ENCODE results near the gene CDH23. TPM values are rescaled to one million over a fixed set of nuclear protein-coding genes. Genes with fewer than 3 reads are reported as not detected.

The CDH23 gene
- polyA plus RNA-seq, 1 donor from 2014 or later: 6.6 TPM

- Histone ChIP-seq H4K20me1 (ENCODE audit: insufficient read depth) (no peaks in the 10 kb centered on the region), H3K27ac (ENCODE audit: low read length) (no peak overlapping the region), H2AFZ (ENCODE audit: low read depth, low read length) (no peak overlapping the region), H3K79me2 (replicated peaks; ENCODE audit: insufficient read depth, low read length) (no peaks in the 10 kb centered on the region), H3K4me2 (ENCODE audit: low read length) (no peak overlapping the region), H3K9me2 (ENCODE audit: insufficient read depth, low read length) (no peaks in the 10 kb centered on the region), H3F3A (ENCODE audit: insufficient read depth, low read length, poor library complexity, severe bottlenecking) (no peaks in the 10 kb centered on the region), H3K27me3 (ENCODE audit: insufficient read depth, low read depth, low read length) (no peaks in the 10 kb centered on the region), H3K9me3 (ENCODE audit: low read length) (no peaks in the 10 kb centered on the region), H3K9ac (ENCODE audit: low read length) (no peak overlapping the region), H3K36me3 (ENCODE audit: insufficient read depth, low read length) (no peaks in the 10 kb centered on the region), H3K4me3 (ENCODE audit: low read length) (no peak overlapping the region)
- TF ChIP-seq REST (IDR thresholded peaks at IDR 0.05; ENCODE audit: borderline replicate concordance): no peak
- no peak for TF ChIP-seq CTCF (IDR thresholded peaks at IDR 0.05; ENCODE audit: poor library complexity, severe bottlenecking)
- no peak for TF ChIP-seq EZH2 (IDR thresholded peaks at IDR 0.05; ENCODE audit: borderline replicate concordance, insufficient read depth, low read length, poor library complexity, severe bottlenecking)
- no peak for TF ChIP-seq POLR2AphosphoS5 (IDR thresholded peaks at IDR 0.05)
- no peak for TF ChIP-seq SMC3 (conservative IDR thresholded peaks at IDR 0.05; ENCODE audit: poor library complexity)
- TF ChIP-seq RAD21 (conservative IDR thresholded peaks at IDR 0.05): no peak
- TF ChIP-seq TAF1 (IDR thresholded peaks at IDR 0.05; ENCODE audit: low read depth): no peak
- no peak for TF ChIP-seq EP300 (conservative IDR thresholded peaks at IDR 0.05; ENCODE audit: poor library complexity, severe bottlenecking)
- no peak for TF ChIP-seq MXI1 (conservative IDR thresholded peaks at IDR 0.05; ENCODE audit: poor library complexity, severe bottlenecking)
Observed at GRCh38 chr10:71388171-71388570, 8.5 kb upstream of the CDH23 start.

DNA sequence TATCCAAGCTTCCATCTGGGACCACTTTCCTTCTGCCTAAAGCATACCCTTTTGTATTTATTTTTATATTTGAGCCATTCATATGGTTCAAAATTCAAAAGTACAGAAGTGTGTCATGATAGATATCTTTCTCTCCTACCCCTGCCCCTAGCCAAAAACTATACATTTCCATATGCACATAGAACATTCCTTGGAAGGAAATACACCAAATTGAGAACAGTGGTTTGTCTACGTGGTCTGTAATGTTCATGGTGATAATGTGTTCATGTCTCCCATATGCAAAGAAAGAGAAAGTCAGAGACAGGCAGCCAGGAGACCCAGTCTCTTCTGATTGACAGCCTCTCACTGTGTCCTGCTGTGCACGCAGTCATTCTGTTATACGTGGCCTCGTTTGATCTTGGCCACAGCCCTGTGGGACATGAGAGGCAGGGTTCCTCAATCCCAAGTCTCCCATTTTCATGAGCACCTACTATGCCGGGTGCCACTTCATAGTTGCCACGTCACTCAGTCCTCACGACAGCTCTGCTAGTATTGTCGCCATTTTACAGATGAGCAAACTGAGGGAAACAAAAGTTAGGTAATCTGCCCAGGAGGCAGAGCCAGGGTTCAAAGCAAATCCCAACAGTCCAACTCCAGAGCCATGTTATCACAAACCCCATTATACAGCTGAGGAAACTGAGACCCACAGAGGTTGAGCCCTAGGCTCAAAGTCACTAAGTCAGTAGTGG lies 8.0 kb upstream of the CDH23 start:
- H3F3A ChIP-seq (ENCODE audit: insufficient read depth, low read length, poor library complexity, severe bottlenecking): no peaks in the 10 kb centered on the region
- no peak overlapping the region for H3K4me2 ChIP-seq (ENCODE audit: low read length)
- no peaks in the 10 kb centered on the region for H3K79me2 ChIP-seq (replicated peaks; ENCODE audit: insufficient read depth, low read length)
- no peak overlapping the region for H3K4me3 ChIP-seq (ENCODE audit: low read length)
- no peaks in the 10 kb centered on the region for H4K20me1 ChIP-seq (ENCODE audit: insufficient read depth)
- H3K9me2 ChIP-seq (ENCODE audit: insufficient read depth, low read length): no peaks in the 10 kb centered on the region
- H3K9me3 ChIP-seq (ENCODE audit: low read length): no peaks in the 10 kb centered on the region
- TF ChIP-seq POLR2AphosphoS5 (IDR thresholded peaks at IDR 0.05) (no peak), EZH2 (IDR thresholded peaks at IDR 0.05; ENCODE audit: borderline replicate concordance, insufficient read depth, low read length, poor library complexity, severe bottlenecking) (no peak), SMC3 (conservative IDR thresholded peaks at IDR 0.05; ENCODE audit: poor library complexity) (no peak), CTCF (IDR thresholded peaks at IDR 0.05; ENCODE audit: poor library complexity, severe bottlenecking) (no peak), REST (IDR thresholded peaks at IDR 0.05; ENCODE audit: borderline replicate concordance) (no peak)
- no peak overlapping the region for H3K9ac ChIP-seq (ENCODE audit: low read length)
- no peak overlapping the region for H3K27ac ChIP-seq (ENCODE audit: low read length)
- H3K27me3 ChIP-seq (ENCODE audit: insufficient read depth, low read depth, low read length): no peaks in the 10 kb centered on the region
- H3K36me3 ChIP-seq (ENCODE audit: insufficient read depth, low read length): no peaks in the 10 kb centered on the region
- H2AFZ ChIP-seq (ENCODE audit: low read depth, low read length): no peak overlapping the region

Measured in neural cell (in vitro differentiated cells).